ENCODE data around the gene DPY30.
A peak's percentile ranks its signal among the peaks of the same experiment; 100 is the strongest.

Gene DPY30

GRCh38 chr2:31989946-31990345, 49.7 kb downstream of the DPY30 start:
- no peak overlapping the region for H3K9ac ChIP-seq (ENCODE audit: low read length)
- H3K36me3 ChIP-seq (ENCODE audit: control insufficient read depth, insufficient read depth, low read length, severe bottlenecking): no peaks in the 10 kb centered on the region
- H3K4me1 ChIP-seq (ENCODE audit: control insufficient read depth, insufficient read depth, low read length): peaks cover 14% of the 10 kb centered on the region
- H3K27me3 ChIP-seq (replicated peaks; ENCODE audit: control insufficient read depth, insufficient read depth, low read length): no peaks in the 10 kb centered on the region
- H3K4me3 ChIP-seq (ENCODE audit: low read length): no peak overlapping the region
- no peaks in the 10 kb centered on the region for H3K9me3 ChIP-seq (ENCODE audit: control insufficient read depth, low read length)
- DNase-seq (ENCODE audit: low read depth): no peak

GRCh38 chr2:31987454-31988220, 52.0 kb downstream of the DPY30 start:
- Histone ChIP-seq H3K4me3 (ENCODE audit: low read length) (no peak overlapping the region), H3K9me3 (ENCODE audit: control insufficient read depth, low read length) (no peaks in the 10 kb centered on the region), H3K27me3 (replicated peaks; ENCODE audit: control insufficient read depth, insufficient read depth, low read length) (no peaks in the 10 kb centered on the region), H3K36me3 (ENCODE audit: control insufficient read depth, insufficient read depth, low read length, severe bottlenecking) (no peaks in the 10 kb centered on the region), H3K4me1 (ENCODE audit: control insufficient read depth, insufficient read depth, low read length) (peaks cover 14% of the 10 kb centered on the region), H3K9ac (ENCODE audit: low read length) (no peak overlapping the region)
- DNase-seq (ENCODE audit: low read depth): peak; percentile 49

- Histone ChIP-seq H3K4me3 (ENCODE audit: low read length) (no peak overlapping the region), H3K27me3 (replicated peaks; ENCODE audit: control insufficient read depth, insufficient read depth, low read length) (no peaks in the 10 kb centered on the region), H3K4me1 (ENCODE audit: control insufficient read depth, insufficient read depth, low read length) (peaks cover 10% of the 10 kb centered on the region), H3K9me3 (ENCODE audit: control insufficient read depth, low read length) (no peaks in the 10 kb centered on the region), H3K9ac (ENCODE audit: low read length) (no peak overlapping the region), H3K36me3 (ENCODE audit: control insufficient read depth, insufficient read depth, low read length, severe bottlenecking) (no peaks in the 10 kb centered on the region)
- DNase-seq (ENCODE audit: low read depth): no peak
These were observed 52.7 kb downstream of the DPY30 start for GRCh38 chr2:31986906-31987305.

- Histone ChIP-seq H3K9ac (ENCODE audit: low read length) (no peak overlapping the region), H3K27me3 (replicated peaks; ENCODE audit: control insufficient read depth, insufficient read depth, low read length) (no peaks in the 10 kb centered on the region)
These were observed 55.7 kb downstream of the DPY30 start for GRCh38 chr2:31983762-31984467.

GRCh38 chr2:31980674-31981356, 58.8 kb downstream of the DPY30 start:
- Histone ChIP-seq H3K36me3 (ENCODE audit: control insufficient read depth, insufficient read depth, low read length, severe bottlenecking) (no peaks in the 10 kb centered on the region), H3K4me3 (ENCODE audit: low read length) (no peak overlapping the region), H3K4me1 (ENCODE audit: control insufficient read depth, insufficient read depth, low read length) (peaks cover 16% of the 10 kb centered on the region), H3K9me3 (ENCODE audit: control insufficient read depth, low read length) (no peaks in the 10 kb centered on the region), H3K27me3 (replicated peaks; ENCODE audit: control insufficient read depth, insufficient read depth, low read length) (no peaks in the 10 kb centered on the region), H3K9ac (ENCODE audit: low read length) (no peak overlapping the region)
- peak; percentile 37 for DNase-seq (ENCODE audit: low read depth)

More at GRCh38 chr2:31983762-31984467, 55.7 kb downstream of the DPY30 start:
- Histone ChIP-seq H3K4me3 (ENCODE audit: low read length) (no peak overlapping the region), H3K9me3 (ENCODE audit: control insufficient read depth, low read length) (no peaks in the 10 kb centered on the region), H3K4me1 (ENCODE audit: control insufficient read depth, insufficient read depth, low read length) (peaks cover 26% of the 10 kb centered on the region), H3K36me3 (ENCODE audit: control insufficient read depth, insufficient read depth, low read length, severe bottlenecking) (no peaks in the 10 kb centered on the region)
- DNase-seq (ENCODE audit: low read depth): no peak

- Histone ChIP-seq H3K9ac (ENCODE audit: low read length) (no peak overlapping the region), H3K4me3 (ENCODE audit: low read length) (peak overlapping the region; percentile 27), H3K27me3 (replicated peaks; ENCODE audit: control insufficient read depth, insufficient read depth, low read length) (no peaks in the 10 kb centered on the region), H3K9me3 (ENCODE audit: control insufficient read depth, low read length) (no peaks in the 10 kb centered on the region), H3K36me3 (ENCODE audit: control insufficient read depth, insufficient read depth, low read length, severe bottlenecking) (no peaks in the 10 kb centered on the region), H3K4me1 (ENCODE audit: control insufficient read depth, insufficient read depth, low read length) (peaks cover 16% of the 10 kb centered on the region)
- DNase-seq (ENCODE audit: low read depth): no peak
These were observed 59.6 kb downstream of the DPY30 start for GRCh38 chr2:31979956-31980355.

- Histone ChIP-seq H3K36me3 (ENCODE audit: control insufficient read depth, insufficient read depth, low read length, severe bottlenecking) (no peaks in the 10 kb centered on the region), H3K9ac (ENCODE audit: low read length) (no peak overlapping the region), H3K27me3 (replicated peaks; ENCODE audit: control insufficient read depth, insufficient read depth, low read length) (no peaks in the 10 kb centered on the region), H3K9me3 (ENCODE audit: control insufficient read depth, low read length) (no peaks in the 10 kb centered on the region), H3K4me1 (ENCODE audit: control insufficient read depth, insufficient read depth, low read length) (peaks cover 16% of the 10 kb centered on the region), H3K4me3 (ENCODE audit: low read length) (no peak overlapping the region)
- DNase-seq (ENCODE audit: low read depth): no peak
These were observed 60.6 kb downstream of the DPY30 start for GRCh38 chr2:31979018-31979417.

- Histone ChIP-seq H3K36me3 (ENCODE audit: control insufficient read depth, insufficient read depth, low read length, severe bottlenecking) (no peaks in the 10 kb centered on the region), H3K4me3 (ENCODE audit: low read length) (no peak overlapping the region), H3K9ac (ENCODE audit: low read length) (no peak overlapping the region), H3K9me3 (ENCODE audit: control insufficient read depth, low read length) (no peaks in the 10 kb centered on the region), H3K4me1 (ENCODE audit: control insufficient read depth, insufficient read depth, low read length) (peaks cover 19% of the 10 kb centered on the region), H3K27me3 (replicated peaks; ENCODE audit: control insufficient read depth, insufficient read depth, low read length) (no peaks in the 10 kb centered on the region)
- DNase-seq (ENCODE audit: low read depth): no peak
These were observed 61.2 kb downstream of the DPY30 start for GRCh38 chr2:31978436-31978835.
